ENCODE results near the gene ECI1. TPM values are rescaled to one million over a fixed set of nuclear protein-coding genes. Genes with fewer than 3 reads are reported as not detected.
A peak's percentile ranks its signal among the peaks of the same experiment; 100 is the strongest.

The ECI1 gene
- total and polyA plus RNA-seq, 4 donors: 35.0 to 87.1 (median 63.5) TPM

- ATAC-seq (ENCODE audit: insufficient read depth, low FRiP score) (no peak), DNase-seq (no peak)
- Histone ChIP-seq H3K27ac (ENCODE audit: low read depth in 1 of 2, low read length in 1 of 2) (no peak overlapping the region), H3K36me3 (ENCODE audit: control insufficient read depth in 4 of 4, insufficient read depth in 4 of 4, low read length in 4 of 4) (peaks cover 0 to 35% (median 4%) of the 10 kb centered on the region in 4 donors), H3K27me3 (ENCODE audit: control insufficient read depth in 3 of 3, insufficient read depth in 3 of 3, low read length in 2 of 3) (no peaks in the 10 kb centered on the region), H3K9ac (ENCODE audit: insufficient read depth in 1 of 2, low read length in 2 of 2) (no peak overlapping the region), H3K9me3 (ENCODE audit: control insufficient read depth in 4 of 4, insufficient read depth in 3 of 4, low read length in 3 of 4) (no peaks in the 10 kb centered on the region), H3K4me1 (ENCODE audit: control insufficient read depth in 5 of 5, insufficient read depth in 5 of 5, low read length in 5 of 5) (peaks cover 0 to 23% (median 8%) of the 10 kb centered on the region in 5 donors), H3K4me3 (no peak overlapping the region)
- no peak for TF ChIP-seq CTCF (IDR thresholded peaks at IDR 0.05; ENCODE audit: control extremely low read depth, extremely low read depth)
- WGBS, 2 donors: 93% methylated on average over 9 of the region's 9 CpGs
These were observed 43.5 kb downstream of the ECI1 start for GRCh38 chr16:2207872-2208271.

- Histone ChIP-seq H3K9me3 (ENCODE audit: control insufficient read depth in 4 of 4, insufficient read depth in 3 of 4, low read length in 3 of 4) (no peaks in the 10 kb centered on the region), H3K27me3 (ENCODE audit: control insufficient read depth in 3 of 3, insufficient read depth in 3 of 3, low read length in 2 of 3) (peaks cover 0 to 1% (median 0%) of the 10 kb centered on the region in 3 donors), H3K36me3 (ENCODE audit: control insufficient read depth in 4 of 4, insufficient read depth in 4 of 4, low read length in 4 of 4) (peaks cover 0 to 33% (median 4%) of the 10 kb centered on the region in 4 donors), H3K4me3 (no peak overlapping the region), H3K27ac (ENCODE audit: low read depth in 1 of 2, low read length in 1 of 2) (peak overlapping the region in 1 of 2 donors; percentile 26), H3K4me1 (ENCODE audit: control insufficient read depth in 5 of 5, insufficient read depth in 5 of 5, low read length in 5 of 5) (peaks cover 0 to 14% (median 8%) of the 10 kb centered on the region in 5 donors), H3K9ac (ENCODE audit: insufficient read depth in 1 of 2, low read length in 2 of 2) (no peak overlapping the region)
- TF ChIP-seq CTCF (IDR thresholded peaks at IDR 0.05; ENCODE audit: control extremely low read depth, extremely low read depth): no peak
- ATAC-seq (ENCODE audit: insufficient read depth, low FRiP score) (no peak), DNase-seq (no peak)
- 74 to 92% methylated on average over 16 to 23 of the region's 23 CpGs for WGBS, 2 donors
These were observed 44.5 kb downstream of the ECI1 start for GRCh38 chr16:2206780-2207433.

- peak overlapping the region; percentile 93 for H3K4me3 ChIP-seq
- DNase-seq: no peak
- H3K9ac ChIP-seq (ENCODE audit: insufficient read depth in 1 of 2, low read length in 2 of 2): peak overlapping the region in 1 of 2 donors; percentile 6
These were observed 45.0 kb downstream of the ECI1 start for GRCh38 chr16:2206420-2206779.

More at GRCh38 chr16:2206420-2206779, 45.0 kb downstream of the ECI1 start:
- H3K27me3 ChIP-seq (ENCODE audit: control insufficient read depth in 3 of 3, insufficient read depth in 3 of 3, low read length in 2 of 3): peaks cover 0 to 4% (median 0%) of the 10 kb centered on the region in 3 donors
- no peak for TF ChIP-seq CTCF (IDR thresholded peaks at IDR 0.05; ENCODE audit: control extremely low read depth, extremely low read depth)
- peaks cover 0 to 11% (median 8%) of the 10 kb centered on the region in 5 donors for H3K4me1 ChIP-seq (ENCODE audit: control insufficient read depth in 5 of 5, insufficient read depth in 5 of 5, low read length in 5 of 5)
- ATAC-seq (ENCODE audit: insufficient read depth, low FRiP score): no peak
- H3K27ac ChIP-seq (ENCODE audit: low read depth in 1 of 2, low read length in 1 of 2): peak overlapping the region in 1 of 2 donors; percentile 99
- peaks cover 0 to 33% (median 4%) of the 10 kb centered on the region in 4 donors for H3K36me3 ChIP-seq (ENCODE audit: control insufficient read depth in 4 of 4, insufficient read depth in 4 of 4, low read length in 4 of 4)
- H3K9me3 ChIP-seq (ENCODE audit: control insufficient read depth in 4 of 4, insufficient read depth in 3 of 4, low read length in 3 of 4): no peaks in the 10 kb centered on the region
- WGBS, 2 donors: 76 to 81% methylated on average over 18 of the region's 18 CpGs
